A549 (cell line): ENCODE results near the gene KRT37.

Source experiments
- RCOR1 ChIP-seq: fragments of 150-350 bp; IDR thresholded peaks from 2 replicates; pipeline ENCODE4 v1.6.1; 2014; ENCODE audit warnings: antibody characterized with exemption, low read length, low read depth
- TF ChIP-seq, protein P1 (sequence below): fragments of 150-350 bp; IDR thresholded peaks from 2 replicates; pipeline ENCODE4 v1.6.1; 2014; ENCODE audit warnings: low read depth, mild to moderate bottlenecking, low read length

DNA sequence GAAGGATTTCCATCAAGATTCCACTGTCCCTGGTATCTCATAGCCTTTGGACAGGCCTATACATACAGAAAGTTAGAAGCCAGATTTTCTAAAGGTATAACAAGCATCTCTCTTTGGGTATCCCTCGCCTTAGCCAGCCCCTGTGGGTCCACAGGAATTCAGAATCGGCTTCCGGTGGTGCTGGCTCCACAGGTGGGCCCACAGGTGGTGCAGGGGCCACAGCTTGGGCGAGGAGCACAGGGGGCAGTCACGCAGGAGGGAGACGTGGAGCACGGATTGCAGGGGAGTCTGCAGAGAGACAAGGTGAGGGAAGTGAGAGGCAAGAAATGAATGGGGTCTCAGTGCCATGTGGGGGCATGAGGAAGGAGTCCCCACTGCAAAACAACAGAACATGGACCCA lies 12.9 kb upstream of the KRT37 start:
- no peak for TF ChIP-seq RCOR1
- TF ChIP-seq, protein P1, sequence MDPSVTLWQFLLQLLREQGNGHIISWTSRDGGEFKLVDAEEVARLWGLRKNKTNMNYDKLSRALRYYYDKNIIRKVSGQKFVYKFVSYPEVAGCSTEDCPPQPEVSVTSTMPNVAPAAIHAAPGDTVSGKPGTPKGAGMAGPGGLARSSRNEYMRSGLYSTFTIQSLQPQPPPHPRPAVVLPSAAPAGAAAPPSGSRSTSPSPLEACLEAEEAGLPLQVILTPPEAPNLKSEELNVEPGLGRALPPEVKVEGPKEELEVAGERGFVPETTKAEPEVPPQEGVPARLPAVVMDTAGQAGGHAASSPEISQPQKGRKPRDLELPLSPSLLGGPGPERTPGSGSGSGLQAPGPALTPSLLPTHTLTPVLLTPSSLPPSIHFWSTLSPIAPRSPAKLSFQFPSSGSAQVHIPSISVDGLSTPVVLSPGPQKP, result no peak
